SU-DHL-6 (cell line): ENCODE results near the gene CDK18.

Experiments
- H2AFZ ChIP-seq: fragments of 200-600 bp; sonication (generic); 2 replicates; pipeline ENCODE4 v1.6.1; 2014; ENCODE audit warnings: low read depth, mild to moderate bottlenecking, moderate library complexity, mixed read lengths, antibody characterized with exemption, low read length; ENCODE audit not compliant: severe bottlenecking
- H3F3A ChIP-seq: fragments of 200-600 bp; shearing (Covaris generic); 2 replicates; pipeline ENCODE4 v1.6.0; 2016; ENCODE audit warnings: antibody characterized with exemption, mild to moderate bottlenecking; ENCODE audit not compliant: insufficient read depth
- H3K27ac ChIP-seq: fragments of 200-600 bp; sonication (generic); 2 replicates; pipeline ENCODE4 v1.5.1; 2016; ENCODE audit warnings: low read depth, mild to moderate bottlenecking, low read length, moderate library complexity, mixed read lengths
- H3K27me3 ChIP-seq: fragments of 200-600 bp; sonication (generic), shearing (Covaris generic); 2 replicates; pipeline ENCODE4 v1.6.0; 2014; ENCODE audit warnings: mild to moderate bottlenecking, low read length
- H3K36me3 ChIP-seq: fragments of 200-600 bp; sonication (generic); 2 replicates; pipeline ENCODE4 v1.6.1; 2014; ENCODE audit warnings: mild to moderate bottlenecking, low read length, mixed read lengths
- H3K4me2 ChIP-seq: fragments of 300-600, 200-600 bp; shearing (Covaris generic), sonication (generic); 2 replicates; pipeline ENCODE4 v1.6.0; 2014; ENCODE audit warnings: low read length, low read depth, mild to moderate bottlenecking; ENCODE audit not compliant: poor library complexity, severe bottlenecking
- H3K4me3 ChIP-seq: fragments of 200-600 bp; sonication (generic); 2 replicates; pipeline ENCODE4 v1.5.1; 2014; ENCODE audit warnings: antibody characterized with exemption, low read length, mild to moderate bottlenecking, mixed read lengths; ENCODE audit not compliant: insufficient read depth, poor library complexity, severe bottlenecking
- H3K79me2 ChIP-seq: fragments of 200-600 bp; sonication (generic); 2 replicates; pipeline ENCODE4 v1.6.1; 2014; ENCODE audit warnings: mild to moderate bottlenecking, low read length, moderate library complexity; ENCODE audit not compliant: insufficient read depth
- H3K9ac ChIP-seq: fragments of 200-600 bp; sonication (generic); 2 replicates; pipeline ENCODE4 v1.7.0; 2014; ENCODE audit warnings: mild to moderate bottlenecking, low read length
- H3K9me2 ChIP-seq: fragments of 200-600 bp; sonication (generic); replicated peaks from 2 replicates; pipeline ENCODE4 v1.6.1; 2014; ENCODE audit warnings: low read length; ENCODE audit not compliant: insufficient read depth
- H3K9me3 ChIP-seq: fragments of 200-600 bp; sonication (generic); 2 replicates; pipeline ENCODE4 v1.6.1; 2014; ENCODE audit warnings: low read length, mixed read lengths; ENCODE audit not compliant: insufficient read depth
- H4K20me1 ChIP-seq: fragments of 200-600 bp; sonication (generic); 2 replicates; pipeline ENCODE4 v1.6.1; 2014; ENCODE audit warnings: low read depth, mild to moderate bottlenecking, antibody characterized with exemption, low read length, moderate library complexity, mixed read lengths
- EZH2phosphoT487 ChIP-seq: fragments of 200-600 bp; sonication (generic), shearing (Covaris generic); conservative IDR thresholded peaks from 2 replicates; pipeline ENCODE4 v1.6.1; 2018; ENCODE audit warnings: mild to moderate bottlenecking, antibody characterized with exemption, low read length, moderate library complexity, mixed read lengths
- TF ChIP-seq, protein P1 (sequence below): fragments of 200-600 bp; sonication (generic); IDR thresholded peaks from one replicate; pipeline ENCODE4 v1.5.1; 2017; ENCODE audit warnings: antibody characterized with exemption, mild to moderate bottlenecking, low read length, moderate library complexity; ENCODE audit not compliant: insufficient read depth, poor library complexity, severe bottlenecking

CDK18 gene

GRCh38 chr1:205496661-205497060 is 7.8 kb upstream of the CDK18 start:
- Histone ChIP-seq H3K4me2 (no peak overlapping the region), H3K9ac (no peak overlapping the region), H3F3A (no peaks in the 10 kb centered on the region), H3K36me3 (no peaks in the 10 kb centered on the region), H3K27ac (no peak overlapping the region), H4K20me1 (no peaks in the 10 kb centered on the region), H3K27me3 (0 out of 2 replicates have a peak, but pooled peaks cover 4% of the 10 kb centered on the region), H3K79me2 (no peaks in the 10 kb centered on the region), H3K9me2 (no peaks in the 10 kb centered on the region), H3K4me3 (no peak overlapping the region), H3K9me3 (no peaks in the 10 kb centered on the region), H2AFZ (no peak overlapping the region)
- no peak for TF ChIP-seq EZH2phosphoT487
- TF ChIP-seq, protein P1, sequence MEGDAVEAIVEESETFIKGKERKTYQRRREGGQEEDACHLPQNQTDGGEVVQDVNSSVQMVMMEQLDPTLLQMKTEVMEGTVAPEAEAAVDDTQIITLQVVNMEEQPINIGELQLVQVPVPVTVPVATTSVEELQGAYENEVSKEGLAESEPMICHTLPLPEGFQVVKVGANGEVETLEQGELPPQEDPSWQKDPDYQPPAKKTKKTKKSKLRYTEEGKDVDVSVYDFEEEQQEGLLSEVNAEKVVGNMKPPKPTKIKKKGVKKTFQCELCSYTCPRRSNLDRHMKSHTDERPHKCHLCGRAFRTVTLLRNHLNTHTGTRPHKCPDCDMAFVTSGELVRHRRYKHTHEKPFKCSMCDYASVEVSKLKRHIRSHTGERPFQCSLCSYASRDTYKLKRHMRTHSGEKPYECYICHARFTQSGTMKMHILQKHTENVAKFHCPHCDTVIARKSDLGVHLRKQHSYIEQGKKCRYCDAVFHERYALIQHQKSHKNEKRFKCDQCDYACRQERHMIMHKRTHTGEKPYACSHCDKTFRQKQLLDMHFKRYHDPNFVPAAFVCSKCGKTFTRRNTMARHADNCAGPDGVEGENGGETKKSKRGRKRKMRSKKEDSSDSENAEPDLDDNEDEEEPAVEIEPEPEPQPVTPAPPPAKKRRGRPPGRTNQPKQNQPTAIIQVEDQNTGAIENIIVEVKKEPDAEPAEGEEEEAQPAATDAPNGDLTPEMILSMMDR, result no peak

DNA sequence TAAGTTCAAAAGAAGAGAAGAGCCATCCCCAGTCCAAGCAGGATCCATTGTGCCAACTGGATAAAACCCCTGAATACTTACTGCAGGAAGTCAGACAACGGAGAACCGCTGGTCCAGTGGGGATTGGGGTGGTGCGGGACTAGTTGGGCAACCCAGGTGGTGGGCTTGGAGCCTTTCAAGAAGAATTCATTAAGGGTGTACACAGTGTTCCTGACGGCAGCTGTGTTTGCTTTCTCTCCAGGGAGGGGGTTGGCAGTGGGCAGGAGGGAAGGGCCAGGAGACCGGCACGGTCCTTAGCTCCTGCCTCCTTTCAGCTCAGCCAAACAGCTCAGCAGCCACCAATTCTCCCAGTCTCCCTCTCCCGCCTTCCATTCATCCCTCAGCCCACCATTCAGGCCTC is 7.1 kb upstream of the CDK18 start:
- Histone ChIP-seq H3K9me2 (no peaks in the 10 kb centered on the region), H3K4me3 (no peak overlapping the region), H3F3A (no peaks in the 10 kb centered on the region), H3K27ac (no peak overlapping the region), H3K27me3 (0 out of 2 replicates have a peak, but pooled peaks cover 4% of the 10 kb centered on the region), H3K4me2 (no peak overlapping the region), H3K9me3 (no peaks in the 10 kb centered on the region), H3K36me3 (no peaks in the 10 kb centered on the region), H3K79me2 (no peaks in the 10 kb centered on the region), H3K9ac (no peak overlapping the region), H2AFZ (no peak overlapping the region), H4K20me1 (no peaks in the 10 kb centered on the region)
- TF ChIP-seq, protein P1, result no peak
- no peak for TF ChIP-seq EZH2phosphoT487

- H3K9me2 ChIP-seq, result no peaks in the 10 kb centered on the region
- no peak overlapping the region for H3K4me2 ChIP-seq
- H3K4me3 ChIP-seq, result no peak overlapping the region
- no peaks in the 10 kb centered on the region for H3K9me3 ChIP-seq
- no peaks in the 10 kb centered on the region for H3F3A ChIP-seq
- no peaks in the 10 kb centered on the region for H3K36me3 ChIP-seq
- TF ChIP-seq, protein P1, result no peak
- TF ChIP-seq EZH2phosphoT487, result no peak
- no peak overlapping the region for H3K9ac ChIP-seq
- H3K27me3 ChIP-seq, result 0 out of 2 replicates have a peak, but pooled peaks cover 4% of the 10 kb centered on the region
- no peaks in the 10 kb centered on the region for H4K20me1 ChIP-seq
- no peak overlapping the region for H2AFZ ChIP-seq
- no peak overlapping the region for H3K27ac ChIP-seq
- H3K79me2 ChIP-seq, result no peaks in the 10 kb centered on the region
Observed at GRCh38 chr1:205499789-205500188, 4.7 kb upstream of the CDK18 start.
